SIG-M5 (cell line): Measurements from ENCODE around the gene CREG2.
"Not testable (repeated sequence)": the region's sequence is repeated elsewhere in the genome, so short reads cannot be mapped to it uniquely, and the experiment has no call there.

Experiments
- DNase-seq: peaks from one replicate; lab custom pipeline; 2025; lab: John Stamatoyannopoulos, UW

Gene CREG2

GRCh38 chr2:101372792-101373191 lies 14.5 kb downstream of the CREG2 start:
- DNase-seq: no peak

- DNase-seq: no peak
Measured at GRCh38 chr2:101371636-101372035, 15.7 kb downstream of the CREG2 start.

DNA sequence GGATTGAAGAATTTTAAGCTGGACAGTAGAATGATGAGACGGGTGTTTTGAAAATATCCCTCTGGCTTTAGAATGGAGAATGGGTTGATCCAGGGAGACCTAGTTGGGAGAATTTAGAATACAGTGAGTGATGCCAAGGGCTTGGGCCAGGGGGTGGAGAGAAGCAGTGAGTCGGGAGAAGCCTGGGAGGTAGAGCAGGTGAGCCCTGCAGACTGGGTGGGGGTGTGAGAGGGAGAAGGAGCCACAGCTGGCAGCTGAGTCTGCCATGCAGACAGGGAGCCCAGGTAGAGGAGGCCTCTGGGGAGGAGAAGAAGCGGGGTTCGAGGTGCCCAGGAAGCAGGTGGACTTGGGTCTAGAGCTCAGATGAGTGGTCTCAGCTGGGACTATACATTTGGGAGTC lies 18.2 kb downstream of the CREG2 start:
- DNase-seq: no peak

DNA sequence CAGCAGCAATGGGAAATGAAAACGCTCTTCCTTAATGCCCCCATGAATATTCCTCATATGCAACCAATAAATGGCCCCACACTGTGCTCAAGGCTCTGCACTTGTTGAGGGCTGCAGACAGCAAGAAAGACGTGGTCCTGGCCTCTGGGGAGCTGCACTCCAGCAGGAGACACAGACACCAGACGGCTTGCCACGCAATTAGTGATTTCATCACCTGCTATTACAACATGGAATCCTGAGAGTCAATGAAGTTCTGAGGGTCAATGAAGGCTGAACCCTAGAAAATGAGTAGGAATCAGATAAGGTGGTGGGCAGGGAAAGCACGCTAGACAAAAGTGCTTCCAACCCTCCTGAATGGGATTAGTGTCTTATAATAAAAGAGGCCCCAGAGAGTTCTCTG lies 18.9 kb downstream of the CREG2 start:
- DNase-seq: no peak

DNA sequence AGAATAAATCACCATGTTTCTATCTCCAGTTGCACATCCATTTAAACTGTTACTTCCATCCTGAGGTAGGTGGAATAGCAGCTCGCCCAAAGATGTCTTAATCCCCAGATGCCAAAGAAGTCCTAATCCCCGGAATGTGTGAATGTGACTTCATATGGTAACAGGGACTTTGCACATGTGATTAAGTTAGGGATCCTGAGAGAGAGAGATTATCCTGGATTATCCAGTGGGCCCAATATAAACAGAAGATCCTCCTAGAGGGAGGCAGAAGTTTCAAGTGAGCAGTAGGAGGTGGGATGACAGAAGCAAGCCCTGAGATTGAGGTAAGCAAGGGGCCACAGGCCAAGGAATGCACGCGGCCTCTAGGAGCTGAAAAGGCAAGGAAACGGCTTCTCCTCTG lies 19.8 kb downstream of the CREG2 start:
- DNase-seq: no peak

- DNase-seq: no peak
Measured at GRCh38 chr2:101364878-101365277, 22.4 kb downstream of the CREG2 start.

DNA sequence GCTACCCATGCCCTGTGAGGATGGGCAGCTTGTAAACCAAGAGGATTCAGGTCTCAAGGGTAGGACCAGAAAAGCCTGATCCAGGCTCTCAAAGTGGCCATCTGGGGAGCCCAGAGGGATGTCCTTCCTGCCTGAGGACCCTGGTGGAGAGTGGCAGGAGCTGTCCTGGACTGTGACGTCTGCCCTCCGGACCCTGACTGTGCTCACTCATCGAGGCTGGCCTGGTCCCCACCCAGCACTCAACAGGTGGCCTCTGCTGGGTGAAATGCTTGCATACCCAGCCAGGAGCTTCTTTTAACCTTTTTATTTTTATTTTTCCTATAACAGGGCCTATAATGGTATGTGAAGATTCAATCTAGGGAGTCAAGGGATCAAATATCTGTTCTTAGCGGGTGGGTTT lies 24.5 kb downstream of the CREG2 start:
- no peak for DNase-seq

- DNase-seq: no peak
Measured at GRCh38 chr2:101362316-101362715, 25.0 kb downstream of the CREG2 start.

DNA sequence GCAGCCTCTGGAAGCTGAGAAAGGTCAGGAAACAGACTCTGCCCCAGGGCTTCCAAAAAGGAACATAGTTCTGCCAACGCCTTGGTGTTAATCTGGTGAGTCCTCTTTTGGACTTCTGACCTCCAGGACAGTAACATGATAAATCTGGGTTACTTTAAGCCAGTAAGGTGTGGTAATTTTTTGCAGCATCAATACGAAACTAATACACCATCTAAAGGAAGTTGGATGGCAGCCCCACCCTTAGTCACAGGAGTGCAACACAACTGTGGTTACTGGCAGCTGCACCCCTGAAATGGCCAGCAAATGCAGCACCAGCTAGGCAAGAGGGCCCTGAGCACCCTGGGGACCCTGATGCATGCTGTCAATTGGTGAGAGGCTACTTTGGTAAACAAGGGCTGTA lies 25.8 kb downstream of the CREG2 start:
- DNase-seq: no peak

DNA sequence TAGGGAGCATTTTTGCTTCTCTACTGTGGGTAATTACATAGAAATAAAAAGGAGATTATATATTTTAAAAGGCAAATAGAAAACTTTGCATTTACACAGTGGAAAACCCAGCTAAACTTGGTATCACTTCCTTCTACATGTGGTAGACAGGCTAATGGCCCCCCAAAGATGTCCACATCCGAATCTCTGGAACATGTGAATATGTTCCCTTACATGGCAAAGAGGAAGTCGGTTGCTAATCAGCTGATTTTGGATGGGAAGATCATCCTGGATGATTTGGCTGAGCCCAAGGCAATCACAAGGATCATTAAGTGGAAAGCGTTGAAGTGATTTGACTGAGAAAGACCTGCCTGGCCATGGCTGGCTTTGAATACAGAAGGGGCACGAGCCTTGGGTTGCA lies 26.2 kb downstream of the CREG2 start:
- DNase-seq: no peak

DNA sequence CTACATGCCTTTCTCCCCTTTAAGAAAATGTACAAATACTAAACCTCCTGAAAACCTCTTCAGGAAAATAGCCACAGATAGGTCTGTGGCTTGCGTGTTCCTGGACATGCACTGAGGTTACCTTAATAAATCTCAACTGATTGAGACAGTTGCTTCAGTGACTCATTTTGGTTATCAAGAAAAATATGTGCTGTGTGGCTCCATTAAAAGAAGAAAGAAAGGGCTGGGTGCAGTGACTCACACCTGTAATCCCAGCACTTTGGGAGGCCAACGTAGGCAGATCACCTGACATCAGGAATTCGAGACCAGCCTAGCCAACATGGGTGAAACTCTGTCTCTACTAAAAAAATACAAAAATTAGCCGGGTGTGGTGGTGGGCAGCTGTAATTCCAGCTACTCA lies 27.1 kb downstream of the CREG2 start:
- no peak for DNase-seq

DNA sequence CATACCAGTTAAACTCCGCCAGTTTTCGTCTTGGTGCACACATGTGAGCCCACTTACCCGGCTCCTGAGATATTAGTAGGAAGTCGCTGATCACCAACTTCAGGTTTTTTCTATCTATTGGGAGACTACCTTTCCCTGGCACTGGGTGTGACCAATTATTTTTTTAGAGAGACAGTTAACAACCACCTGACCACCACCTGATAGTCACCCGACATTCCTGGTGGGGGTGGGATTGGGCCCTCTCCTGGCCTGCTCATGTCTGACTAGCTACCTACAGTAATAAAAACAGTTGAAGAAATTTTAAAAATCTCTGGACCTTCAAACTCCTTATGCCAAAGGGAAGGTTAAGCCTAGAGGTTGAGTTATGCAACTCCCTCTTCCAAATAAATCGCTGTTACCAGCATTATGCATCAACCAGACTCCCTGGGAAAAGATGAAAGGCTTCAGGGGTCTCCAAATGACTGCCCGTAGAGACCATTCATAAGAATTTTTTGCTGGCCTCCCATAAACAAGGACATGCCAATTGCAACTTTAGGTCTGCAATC lies 27.8 kb downstream of the CREG2 start:
- no peak for DNase-seq

GRCh38 chr2:101357376-101357775 lies 29.9 kb downstream of the CREG2 start:
- no peak for DNase-seq

DNA sequence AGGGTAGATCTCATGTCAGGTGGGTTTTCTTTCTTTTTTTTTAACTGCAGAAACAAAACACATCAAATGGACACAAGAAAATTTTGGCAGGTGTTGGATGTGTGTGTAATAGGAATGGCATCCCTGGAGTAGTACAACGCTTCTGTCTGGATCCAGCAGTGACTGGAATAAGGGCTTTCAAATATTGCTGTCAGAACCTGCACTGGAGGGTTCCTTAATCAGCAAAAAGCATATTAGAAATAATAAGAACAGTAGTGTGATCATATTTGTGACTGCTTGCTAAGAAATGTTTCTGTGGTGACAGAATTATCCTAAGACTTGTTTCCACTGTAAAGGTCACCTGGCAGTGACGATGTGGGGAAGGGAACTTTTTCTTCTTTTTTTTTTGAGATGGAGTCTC lies 30.8 kb downstream of the CREG2 start:
- DNase-seq: no peak

DNA sequence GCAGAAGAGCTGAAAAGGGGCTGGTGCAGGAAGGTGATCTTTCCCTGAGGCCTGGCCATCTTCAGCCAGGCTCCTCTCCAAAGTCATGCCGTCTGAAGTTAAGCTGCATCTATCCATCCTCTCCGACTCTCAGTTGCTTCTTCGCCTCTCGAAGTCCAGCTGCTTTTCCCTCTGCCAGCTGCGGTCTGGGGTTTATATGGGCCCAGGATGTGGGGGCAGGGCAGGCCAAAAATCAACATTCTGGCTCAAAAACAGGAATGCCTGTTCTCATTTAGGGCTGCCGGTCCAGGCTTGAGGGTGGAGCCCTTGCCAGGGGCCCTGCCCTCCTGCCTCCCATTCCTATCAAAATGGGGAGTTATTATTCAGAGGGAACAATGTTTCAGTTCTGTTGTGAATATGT lies 31.2 kb downstream of the CREG2 start:
- no peak for DNase-seq

GRCh38 chr2:101355401-101356054 lies 31.8 kb downstream of the CREG2 start:
- DNase-seq: no peak

DNA sequence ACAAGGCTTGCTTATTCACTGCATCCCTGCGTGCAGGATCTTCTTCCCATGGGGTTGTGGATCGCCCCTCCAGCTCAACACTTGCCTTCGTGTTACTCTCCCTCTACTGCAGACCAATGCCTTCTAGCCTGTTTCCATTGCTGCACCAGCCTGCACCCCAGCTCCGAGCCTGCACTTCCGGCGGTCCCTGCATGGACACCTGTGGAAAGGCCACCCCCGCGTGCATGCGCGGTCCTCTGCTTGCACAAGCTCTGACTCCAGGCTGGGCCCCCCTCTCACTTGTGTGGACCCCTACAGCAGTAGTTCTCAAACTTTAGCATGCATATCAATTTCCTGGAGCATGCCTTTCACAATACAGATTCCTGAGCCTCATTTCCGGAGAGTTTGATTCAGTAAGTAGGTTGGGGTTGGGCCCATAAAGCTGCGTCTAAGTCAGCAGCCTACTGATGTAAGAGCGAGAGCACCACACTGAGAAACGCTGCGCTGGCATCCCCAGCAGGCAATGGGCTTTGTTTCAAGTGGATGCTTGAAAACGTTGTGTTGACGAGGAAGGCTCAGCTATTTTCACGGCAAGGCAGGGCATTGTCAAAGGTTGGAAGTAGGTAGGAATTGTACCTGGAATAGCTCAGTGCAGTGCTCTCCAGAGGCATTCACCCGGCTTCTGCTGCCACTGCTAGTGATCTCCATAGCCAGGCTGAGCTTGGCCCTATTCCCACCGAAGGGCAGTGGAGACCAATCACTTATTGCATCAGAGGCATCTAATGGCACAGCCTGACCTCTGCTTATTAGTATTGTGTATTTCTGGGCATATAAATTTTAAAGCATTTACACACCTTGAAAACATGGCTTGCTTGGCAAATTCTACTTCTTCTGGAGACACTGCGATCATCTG lies 32.6 kb downstream of the CREG2 start:
- DNase-seq: no peak

GRCh38 chr2:101352631-101353030 lies 34.7 kb downstream of the CREG2 start:
- DNase-seq: not testable (repeated sequence)

GRCh38 chr2:101351207-101351606 lies 36.1 kb downstream of the CREG2 start:
- DNase-seq: no peak

GRCh38 chr2:101349893-101350662 lies 37.2 kb downstream of the CREG2 start:
- DNase-seq: no peak

DNA sequence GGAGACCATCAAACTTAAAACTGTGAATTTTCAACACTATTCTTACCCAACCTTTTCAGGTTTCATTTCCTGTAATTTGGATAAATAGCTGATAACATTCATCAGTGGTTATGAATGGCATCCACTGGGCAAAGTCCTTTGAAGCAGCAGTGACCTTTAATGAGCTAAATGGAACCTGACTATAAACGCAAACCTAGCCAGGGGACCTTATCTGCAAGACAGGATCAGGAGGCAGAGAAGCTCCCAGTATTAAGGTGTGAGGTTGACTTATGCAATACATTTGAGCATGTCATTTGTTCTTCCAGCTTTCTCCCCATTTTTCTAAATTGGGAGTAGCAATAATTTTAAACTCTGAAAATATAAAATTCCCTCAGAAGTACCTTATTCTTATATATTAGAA lies 38.4 kb downstream of the CREG2 start:
- no peak for DNase-seq

DNA sequence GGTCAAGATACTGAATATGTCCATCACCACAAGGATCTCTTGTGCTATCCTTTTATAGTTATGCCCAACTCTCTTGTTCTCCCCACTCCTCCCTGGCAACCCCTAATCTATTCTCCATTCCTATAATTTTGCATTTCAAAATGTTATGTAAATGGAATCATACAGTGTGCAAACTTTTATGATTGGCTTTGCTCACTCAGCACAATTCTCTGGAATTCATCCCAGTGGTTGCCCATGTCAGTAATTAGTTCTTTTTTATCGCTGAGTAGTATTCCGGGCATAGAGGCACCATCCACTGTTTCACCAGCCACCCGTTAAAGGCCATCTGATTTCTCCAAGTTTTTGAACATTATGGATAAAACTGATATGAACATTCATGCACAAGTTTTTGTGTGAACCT lies 40.4 kb downstream of the CREG2 start:
- no peak for DNase-seq

GRCh38 chr2:101344137-101344536 lies 43.2 kb downstream of the CREG2 start:
- no peak for DNase-seq
